ENCODE measurements around the gene CHN2.

The CHN2 gene

DNA sequence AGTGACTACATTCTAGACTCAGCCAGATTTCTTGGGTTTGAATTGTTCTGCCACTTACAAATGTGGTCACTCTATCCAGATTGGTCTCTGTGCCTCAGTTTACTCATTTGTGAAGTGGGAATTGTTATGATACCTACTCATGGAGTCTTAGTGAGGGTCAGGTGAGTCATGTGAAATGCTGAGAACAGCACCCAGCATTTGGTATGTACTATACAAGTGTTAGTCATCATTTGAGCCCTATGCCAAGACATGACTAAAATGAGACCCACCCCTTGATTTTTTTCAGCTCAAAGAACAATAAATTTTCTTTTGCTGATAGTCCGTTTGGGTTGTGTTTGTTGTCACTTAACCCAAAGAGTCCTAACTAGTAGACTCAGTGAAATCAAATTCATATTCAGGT lies 92.8 kb downstream of the CHN2 start:
- DNase-seq, result no peak

- DNase-seq, result no peak
These were observed 93.9 kb downstream of the CHN2 start for GRCh38 chr7:29288181-29289091.

DNA sequence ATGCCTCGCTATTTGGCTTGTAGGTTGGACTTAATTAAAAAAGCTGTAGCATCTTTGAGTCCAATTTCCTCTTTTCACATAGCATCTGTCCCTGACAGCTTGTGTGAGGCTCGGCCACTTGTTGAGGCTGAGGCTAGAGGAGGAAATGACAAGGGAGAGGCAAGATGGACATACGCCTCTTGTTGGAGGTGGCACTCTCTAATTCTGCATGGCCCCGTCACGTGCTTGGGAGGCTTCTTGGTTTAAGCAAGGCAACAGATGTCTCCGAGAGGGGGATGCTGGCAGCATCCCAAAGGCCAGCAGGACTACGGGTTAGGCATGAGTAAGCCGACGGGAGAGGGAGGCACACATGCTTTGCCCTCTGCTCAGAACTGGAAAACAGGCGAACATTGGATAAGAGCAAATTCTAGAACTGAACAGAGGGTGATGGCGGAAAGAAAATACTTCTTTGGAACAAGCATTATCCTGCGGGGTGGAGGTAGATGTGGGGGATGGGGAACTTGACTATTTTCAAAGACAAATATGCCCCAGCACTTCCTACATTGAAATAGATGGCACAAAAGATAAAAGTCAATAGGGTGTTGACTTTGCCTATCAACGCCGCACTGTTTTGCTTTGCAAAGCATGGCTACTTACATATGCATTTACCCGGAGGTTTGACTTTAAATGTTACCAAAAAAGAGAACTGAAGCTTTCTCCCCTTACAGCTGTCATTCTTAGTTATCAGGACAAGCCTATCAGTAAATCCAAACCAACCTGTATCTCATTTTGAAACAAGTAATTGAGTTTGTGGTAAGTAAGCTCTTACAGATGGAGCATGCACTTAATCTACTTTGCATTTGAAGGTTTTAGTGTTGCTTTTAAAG lies 94.8 kb downstream of the CHN2 start:
- DNase-seq, result no peak

DNA sequence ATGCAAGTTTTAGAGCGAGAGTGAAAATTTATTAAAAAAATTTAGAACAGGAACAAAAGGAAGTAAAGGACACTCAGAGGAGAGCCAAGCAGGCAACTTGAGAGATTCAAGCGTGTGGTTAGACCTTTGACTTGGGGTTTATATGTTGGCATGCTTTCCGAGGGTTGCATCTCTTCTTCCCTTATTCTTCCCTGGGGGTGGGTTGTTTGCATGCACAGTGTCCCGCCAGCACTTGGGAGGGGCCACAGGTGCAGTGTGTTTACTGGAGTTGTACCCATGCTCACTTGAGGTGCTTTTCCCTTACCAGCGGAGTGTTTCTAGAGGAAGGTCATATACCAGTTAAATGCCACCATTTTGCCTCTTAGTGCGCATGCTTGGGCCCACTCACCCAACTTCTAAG lies 96.3 kb downstream of the CHN2 start:
- no peak for DNase-seq

- no peak for DNase-seq
These were observed 97.4 kb downstream of the CHN2 start for GRCh38 chr7:29291723-29292618.

GRCh38 chr7:29292886-29293658 lies 98.5 kb downstream of the CHN2 start:
- no peak for DNase-seq

GRCh38 chr7:29296421-29296820 lies 101.8 kb downstream of the CHN2 start:
- no peak for DNase-seq

DNA sequence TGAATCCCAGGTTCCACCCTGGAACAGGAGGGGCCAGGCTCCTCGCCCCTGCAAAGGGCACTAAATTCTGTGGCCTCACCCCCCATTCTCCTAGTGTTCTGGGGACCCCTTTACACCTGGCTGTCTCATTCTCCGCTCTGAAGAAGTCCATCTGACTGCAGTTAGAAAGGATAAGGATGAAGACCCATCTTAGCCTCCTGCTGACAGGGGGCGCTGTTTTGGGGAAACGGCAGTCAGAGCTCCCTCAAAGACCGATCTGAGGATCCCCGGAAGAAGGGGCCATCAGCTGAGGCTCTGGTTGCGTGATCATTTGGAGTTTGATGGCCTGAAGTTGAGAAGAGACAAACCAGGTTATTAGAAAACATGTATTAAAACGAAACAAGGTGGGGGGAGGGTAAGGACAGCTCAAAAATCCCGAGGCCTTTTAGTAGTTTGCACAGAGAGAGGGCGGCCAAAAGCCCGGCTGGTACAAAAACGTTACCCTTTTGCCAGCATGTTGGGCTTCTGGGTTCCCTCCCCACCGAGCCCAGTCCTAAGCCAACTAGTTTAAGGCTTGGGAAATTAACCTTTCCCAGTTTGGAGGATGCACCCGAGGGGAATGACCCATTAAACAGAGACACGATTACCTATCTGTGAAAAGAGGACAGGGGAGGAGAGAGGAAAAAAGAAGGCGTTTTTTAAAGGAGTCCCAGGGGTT lies 102.8 kb downstream of the CHN2 start:
- no peak for DNase-seq

DNA sequence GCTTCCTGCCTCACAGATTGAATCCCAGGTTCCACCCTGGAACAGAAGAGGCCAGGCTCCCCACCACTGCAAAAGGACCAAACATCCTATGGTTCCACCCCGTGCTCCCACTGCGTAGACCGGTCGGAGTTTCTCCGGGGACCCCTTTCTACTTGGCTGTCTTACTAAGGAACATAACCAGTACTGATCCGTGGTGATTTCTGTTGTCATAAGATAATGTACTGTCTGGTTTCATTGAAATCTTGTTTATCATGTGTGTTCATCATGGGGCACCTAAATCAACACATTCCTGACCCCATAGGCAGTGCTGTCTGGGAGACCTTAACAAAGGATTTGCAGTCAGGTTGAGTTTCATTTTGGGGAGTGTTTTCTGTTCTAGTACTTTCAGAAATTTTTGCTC lies 104.5 kb downstream of the CHN2 start:
- DNase-seq, result no peak

DNA sequence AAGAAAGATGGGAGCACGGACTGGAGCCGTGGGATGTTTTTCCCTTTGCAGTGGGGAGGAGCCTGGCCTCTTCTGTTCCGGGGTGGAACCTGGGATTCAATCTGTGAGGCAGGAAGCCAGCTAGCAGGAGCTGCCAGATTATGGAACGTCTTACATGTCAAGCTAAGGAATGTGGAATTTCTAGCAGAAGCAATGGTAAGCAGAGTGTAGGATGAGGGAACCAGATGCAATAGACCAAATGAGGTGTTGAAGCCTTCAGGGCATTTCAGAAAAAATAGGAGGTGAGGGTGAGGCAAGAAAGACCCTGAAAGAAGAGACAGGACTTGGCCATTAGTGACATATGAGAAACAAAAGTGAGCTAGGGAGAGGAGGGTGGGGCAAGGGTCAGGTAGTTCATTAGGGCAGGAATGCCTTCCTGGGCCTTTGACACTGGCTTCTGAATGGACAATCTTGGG lies 105.5 kb downstream of the CHN2 start:
- no peak for DNase-seq

DNA sequence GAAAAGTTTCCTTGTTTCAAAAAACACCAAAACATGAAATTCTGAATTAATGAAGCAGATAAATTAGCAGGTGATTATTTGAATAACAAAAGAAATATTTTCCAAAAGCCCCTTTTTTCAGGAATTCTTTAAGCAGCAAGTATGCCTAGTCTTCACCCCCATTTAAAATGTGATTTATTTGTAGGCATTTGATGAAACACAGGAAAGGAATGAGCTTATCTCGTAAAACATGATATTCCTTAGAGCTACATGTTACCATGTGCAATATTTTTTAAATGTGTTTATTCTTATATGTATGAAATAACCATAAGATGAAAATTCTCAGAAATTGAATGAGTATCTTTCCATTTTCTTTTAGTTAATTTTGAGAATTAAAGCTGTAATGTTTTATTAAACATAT lies 106.1 kb downstream of the CHN2 start:
- DNase-seq, result no peak

DNA sequence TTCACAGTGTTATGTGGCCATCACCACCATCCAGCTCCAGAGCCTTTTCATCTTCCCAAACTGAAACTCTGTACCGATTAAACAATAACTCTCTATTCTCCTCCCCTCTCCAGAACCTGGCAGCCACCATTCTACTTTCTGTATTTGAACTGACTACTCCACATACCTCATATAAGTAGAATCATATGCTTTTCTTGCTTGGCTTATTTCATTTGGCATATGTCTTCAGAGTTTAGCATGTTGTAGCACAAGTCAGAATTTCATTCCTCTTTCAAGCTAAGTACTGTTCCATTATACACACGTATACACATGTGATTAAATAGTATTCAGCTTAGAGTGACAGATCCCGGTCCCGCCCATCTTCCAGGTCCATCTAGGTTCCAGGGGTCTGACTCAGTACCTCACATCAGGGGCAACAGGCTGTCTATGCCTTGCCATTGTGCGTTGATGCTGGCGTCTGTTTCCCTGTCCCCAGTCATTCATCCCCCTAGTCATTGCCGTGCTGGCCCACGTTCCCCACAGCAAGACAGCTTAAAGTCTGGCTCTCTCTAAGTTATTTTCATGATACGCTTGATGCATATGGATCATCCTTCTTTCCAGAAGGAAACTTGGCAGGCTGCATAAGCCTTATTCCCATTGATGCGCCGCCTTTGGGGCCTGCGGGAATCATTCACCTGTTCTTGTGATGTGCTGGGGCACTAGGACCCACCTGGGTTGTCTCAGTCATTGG lies 108.3 kb downstream of the CHN2 start:
- no peak for DNase-seq

GRCh38 chr7:29304756-29305155 lies 110.2 kb downstream of the CHN2 start:
- DNase-seq, result no peak

DNA sequence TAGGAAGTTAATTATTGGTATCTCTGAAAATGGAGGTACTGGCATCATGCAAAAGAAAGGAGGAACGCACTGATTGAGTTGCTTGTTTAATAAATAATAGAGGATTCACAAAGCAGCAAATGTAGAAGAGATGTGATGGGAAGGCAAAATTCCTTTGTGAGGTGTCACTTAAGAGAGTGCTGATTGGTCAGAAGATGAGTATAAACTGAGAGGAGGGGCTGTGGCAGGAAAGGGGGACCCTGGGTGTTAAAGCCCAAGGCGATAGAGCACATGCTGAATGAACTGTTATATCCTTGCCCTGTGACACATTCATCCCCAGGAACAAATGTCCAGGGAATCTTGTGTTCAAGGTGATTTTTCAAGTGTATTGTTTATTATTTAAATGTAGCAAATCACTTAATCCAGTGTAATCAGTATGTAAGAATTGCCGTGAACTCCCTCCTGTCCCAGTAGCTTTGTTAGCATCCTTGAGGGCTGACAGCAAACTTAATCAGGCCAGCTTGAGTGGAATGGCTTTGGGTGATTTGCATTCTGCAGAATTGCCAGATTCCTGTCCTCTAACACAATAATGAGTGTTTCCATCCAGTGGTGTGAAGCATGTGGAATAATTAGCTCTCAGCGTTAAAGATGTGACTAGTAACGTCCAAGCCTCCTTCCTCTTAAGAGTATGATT lies 111.9 kb downstream of the CHN2 start:
- no peak for DNase-seq

- no peak for DNase-seq
These were observed 113.8 kb downstream of the CHN2 start for GRCh38 chr7:29308424-29308823.

DNA sequence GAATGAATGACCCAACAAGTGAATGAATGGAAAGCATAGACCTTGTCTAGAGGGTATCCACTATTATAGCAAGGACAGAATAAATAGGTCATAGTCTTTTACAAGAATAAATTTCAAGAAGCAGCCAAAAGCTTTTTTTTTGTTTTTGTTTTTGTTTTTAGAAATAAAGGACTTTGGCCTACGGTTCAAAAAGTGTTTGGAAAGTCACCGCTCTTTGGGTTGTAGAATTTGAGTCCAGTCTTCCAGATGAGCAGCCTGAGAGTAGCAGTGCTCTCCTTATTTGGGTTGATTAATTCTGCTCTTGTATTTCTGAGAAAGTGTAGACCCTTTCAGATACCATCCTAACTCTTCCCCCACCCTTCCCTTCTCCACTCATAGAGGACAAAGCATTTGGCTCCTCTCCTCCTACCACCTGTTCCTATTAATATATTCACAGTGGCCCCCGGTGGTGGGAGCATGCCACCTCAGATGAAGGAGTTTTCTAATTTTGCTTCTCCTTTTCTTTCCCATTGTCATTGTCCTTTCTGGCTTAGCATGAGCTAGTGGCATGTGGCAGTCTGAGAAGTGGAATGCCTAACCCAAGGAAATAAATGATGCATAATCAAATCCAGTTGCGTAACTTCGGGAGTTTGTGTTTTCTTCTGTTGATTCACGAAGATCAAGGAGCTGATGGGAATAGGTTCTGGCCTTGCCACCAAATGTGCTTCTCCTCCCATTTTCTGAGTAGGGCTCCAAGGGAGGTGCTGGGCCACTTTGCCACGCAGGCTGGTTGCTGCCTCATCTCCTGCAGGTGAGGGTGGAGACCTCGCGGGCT lies 114.7 kb downstream of the CHN2 start:
- no peak for DNase-seq

DNA sequence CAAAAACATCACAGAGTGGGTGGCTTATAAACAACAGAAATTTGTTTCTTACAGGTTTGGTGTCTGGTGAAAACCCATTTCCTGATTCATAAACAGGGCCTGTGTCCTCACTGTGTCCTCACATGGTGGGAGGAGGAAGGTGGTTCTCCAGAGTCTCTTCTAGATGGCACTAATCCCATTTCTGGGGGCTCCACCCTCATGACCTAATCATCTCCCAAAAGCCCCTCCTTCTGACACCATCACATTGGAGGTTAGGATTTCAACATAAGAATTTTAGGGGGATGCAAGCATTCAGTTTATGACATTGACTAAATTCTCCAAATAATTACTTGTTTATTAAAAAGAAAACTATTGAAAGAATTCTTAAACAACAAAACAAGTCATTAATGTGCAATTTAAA lies 116.0 kb downstream of the CHN2 start:
- DNase-seq, result no peak

GRCh38 chr7:29311314-29311713 lies 116.7 kb downstream of the CHN2 start:
- DNase-seq, result no peak

GRCh38 chr7:29314148-29314547 lies 119.6 kb downstream of the CHN2 start:
- DNase-seq, result no peak

Data from activated effector memory CD4-positive, alpha-beta T cell treated with anti-CD3 and anti-CD28 coated beads, Interleukin-2, amount 50 U/mL, for 16 hours (primary cell).